ENCODE data around the gene RNU6-8. TPM values are rescaled to one million over a fixed set of nuclear protein-coding genes. Genes with fewer than 3 reads are reported as not detected.
A peak's percentile ranks its signal among the peaks of the same experiment; 100 is the strongest.

Gene RNU6-8
- total and polyA plus RNA-seq, 10 of the 15 experiments (the other 5 are each of a cell fraction or from before 2014, with no cell fraction given), result not detected

DNA sequence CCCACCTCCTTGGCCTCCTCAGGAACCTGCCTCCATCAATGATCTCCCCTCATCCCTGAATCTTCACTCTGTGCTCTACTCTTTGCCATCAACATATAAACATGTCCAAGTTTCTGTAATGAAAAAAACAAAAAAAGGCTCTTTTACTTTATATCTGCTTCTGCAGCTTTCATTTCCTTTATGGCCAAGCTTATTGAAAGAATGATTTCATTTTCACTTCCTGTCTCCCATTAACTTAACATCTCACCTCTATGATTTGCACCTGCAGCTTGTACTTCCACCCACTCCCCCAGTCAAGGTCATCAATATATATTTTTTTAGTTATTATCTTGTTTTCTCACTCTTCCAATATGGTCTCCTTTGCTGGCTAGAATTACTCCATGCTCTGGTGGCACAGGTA, 16.8 kb downstream of the RNU6-8 start:
- peak; percentile 58 for ATAC-seq
- H3K4me1 ChIP-seq (ENCODE audit: control insufficient read depth, insufficient read depth, low read length), result peaks cover 5% of the 10 kb centered on the region
- H3K4me2 ChIP-seq (ENCODE audit: control insufficient read depth, insufficient read depth), result no peak overlapping the region
- H3K9ac ChIP-seq (ENCODE audit: control insufficient read depth, insufficient read depth, low read length), result no peak overlapping the region
- intact Hi-C loops (cut with micrococcal nuclease; ENCODE audit: unreplicated experiment), result no loop called here
- SMC1A ChIA-PET (ENCODE audit: uncharacterized antibody, unreplicated experiment), result interaction anchor here (2.4 kb wide), 1 partner anchor 13 kb away, joined by 12 read pairs; no protein-coding TSS in a partner anchor
- CTCF ChIA-PET, result interaction anchor here (0.9 kb wide), 1 partner anchor 12 kb away, joined by 3 read pairs; no protein-coding TSS in a partner anchor
- no peaks in the 10 kb centered on the region for H4K20me1 ChIP-seq (ENCODE audit: control insufficient read depth, insufficient read depth)
- DNase-seq (ENCODE audit: low read depth, low spot score), result no peak
- H3K9me3 ChIP-seq (replicated peaks; ENCODE audit: control insufficient read depth, insufficient read depth, low read length), result no peaks in the 10 kb centered on the region; the same call in 1 of the 3 replicates
- no peaks in the 10 kb centered on the region for H3K36me3 ChIP-seq (ENCODE audit: control insufficient read depth in 2 of 2, insufficient read depth in 2 of 2, low read length in 1 of 2)
- no peaks in the 10 kb centered on the region for H3K79me2 ChIP-seq (ENCODE audit: control insufficient read depth, insufficient read depth, low read length)
- in situ Hi-C loops (cut with MboI), result no loop called here
- H3K27ac ChIP-seq (ENCODE audit: control insufficient read depth, insufficient read depth), result no peak overlapping the region
- BruUV-seq (replicated peaks), result no TSS peak
- RAD21 ChIA-PET (ENCODE audit: unreplicated experiment), result no interaction called here
- FAIRE-seq, result peak; percentile 78
- H3K4me3 ChIP-seq, result no peak overlapping the region
- POLR2A ChIA-PET, result interaction anchor here (1.0 kb wide), 1 partner anchor 13 kb away, joined by 3 read pairs; no protein-coding TSS in a partner anchor
- no peaks in the 10 kb centered on the region for H3K27me3 ChIP-seq (replicated peaks in 1 of 2; ENCODE audit: control insufficient read depth in 2 of 2, insufficient read depth in 2 of 2, low read length in 1 of 2)
- no peak overlapping the region for H2AFZ ChIP-seq (ENCODE audit: control insufficient read depth, low read depth, low read length)
- TF ChIP-seq NR2F1 (conservative IDR thresholded peaks at IDR 0.05) (no peak), NR2C1 (IDR thresholded peaks at IDR 0.05) (no peak), HDAC6 (IDR thresholded peaks at IDR 0.05; ENCODE audit: unreplicated experiment) (no peak), KAT2A (conservative IDR thresholded peaks at IDR 0.05; ENCODE audit: control insufficient read depth, low read depth, low read length) (no peak), FOS (IDR thresholded peaks at IDR 0.05; ENCODE audit: borderline replicate concordance, extremely low read depth, insufficient read length) (no peak), SP1 (IDR thresholded peaks at IDR 0.05; ENCODE audit: low read depth, low read length) (no peak), NFXL1 (IDR thresholded peaks at IDR 0.05; ENCODE audit: borderline replicate concordance) (no peak), NRF1 (conservative IDR thresholded peaks at IDR 0.05; ENCODE audit: low read depth, low read length) (no peak), CHD4 (IDR thresholded peaks at IDR 0.05) (no peak), HDGF (IDR thresholded peaks at IDR 0.05) (no peak), RUNX3 (IDR thresholded peaks at IDR 0.05; ENCODE audit: low read length) (no peak)
- TF ChIP-seq, protein P1, sequence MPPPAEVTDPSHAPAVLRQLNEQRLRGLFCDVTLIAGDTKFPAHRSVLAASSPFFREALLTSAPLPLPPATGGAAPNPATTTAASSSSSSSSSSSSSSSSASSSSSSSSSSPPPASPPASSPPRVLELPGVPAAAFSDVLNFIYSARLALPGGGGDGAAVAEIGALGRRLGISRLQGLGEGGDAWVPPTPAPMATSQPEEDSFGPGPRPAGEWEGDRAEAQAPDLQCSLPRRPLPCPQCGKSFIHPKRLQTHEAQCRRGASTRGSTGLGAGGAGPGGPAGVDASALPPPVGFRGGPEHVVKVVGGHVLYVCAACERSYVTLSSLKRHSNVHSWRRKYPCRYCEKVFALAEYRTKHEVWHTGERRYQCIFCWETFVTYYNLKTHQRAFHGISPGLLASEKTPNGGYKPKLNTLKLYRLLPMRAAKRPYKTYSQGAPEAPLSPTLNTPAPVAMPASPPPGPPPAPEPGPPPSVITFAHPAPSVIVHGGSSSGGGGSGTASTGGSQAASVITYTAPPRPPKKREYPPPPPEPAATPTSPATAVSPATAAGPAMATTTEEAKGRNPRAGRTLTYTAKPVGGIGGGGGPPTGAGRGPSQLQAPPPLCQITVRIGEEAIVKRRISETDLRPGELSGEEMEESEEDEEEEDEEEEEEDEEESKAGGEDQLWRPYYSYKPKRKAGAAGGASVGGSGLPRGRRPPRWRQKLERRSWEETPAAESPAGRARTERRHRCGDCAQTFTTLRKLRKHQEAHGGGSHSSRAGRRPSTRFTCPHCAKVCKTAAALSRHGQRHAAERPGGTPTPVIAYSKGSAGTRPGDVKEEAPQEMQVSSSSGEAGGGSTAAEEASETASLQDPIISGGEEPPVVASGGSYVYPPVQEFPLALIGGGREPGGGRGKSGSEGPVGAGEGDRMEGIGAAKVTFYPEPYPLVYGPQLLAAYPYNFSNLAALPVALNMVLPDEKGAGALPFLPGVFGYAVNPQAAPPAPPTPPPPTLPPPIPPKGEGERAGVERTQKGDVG (CRISPR knock-in tag; IDR thresholded peaks at IDR 0.05), result no peak
- TF ChIP-seq, protein P2, sequence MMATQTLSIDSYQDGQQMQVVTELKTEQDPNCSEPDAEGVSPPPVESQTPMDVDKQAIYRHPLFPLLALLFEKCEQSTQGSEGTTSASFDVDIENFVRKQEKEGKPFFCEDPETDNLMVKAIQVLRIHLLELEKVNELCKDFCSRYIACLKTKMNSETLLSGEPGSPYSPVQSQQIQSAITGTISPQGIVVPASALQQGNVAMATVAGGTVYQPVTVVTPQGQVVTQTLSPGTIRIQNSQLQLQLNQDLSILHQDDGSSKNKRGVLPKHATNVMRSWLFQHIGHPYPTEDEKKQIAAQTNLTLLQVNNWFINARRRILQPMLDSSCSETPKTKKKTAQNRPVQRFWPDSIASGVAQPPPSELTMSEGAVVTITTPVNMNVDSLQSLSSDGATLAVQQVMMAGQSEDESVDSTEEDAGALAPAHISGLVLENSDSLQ (IDR thresholded peaks at IDR 0.05), result no peak
- TF ChIP-seq, protein P3, sequence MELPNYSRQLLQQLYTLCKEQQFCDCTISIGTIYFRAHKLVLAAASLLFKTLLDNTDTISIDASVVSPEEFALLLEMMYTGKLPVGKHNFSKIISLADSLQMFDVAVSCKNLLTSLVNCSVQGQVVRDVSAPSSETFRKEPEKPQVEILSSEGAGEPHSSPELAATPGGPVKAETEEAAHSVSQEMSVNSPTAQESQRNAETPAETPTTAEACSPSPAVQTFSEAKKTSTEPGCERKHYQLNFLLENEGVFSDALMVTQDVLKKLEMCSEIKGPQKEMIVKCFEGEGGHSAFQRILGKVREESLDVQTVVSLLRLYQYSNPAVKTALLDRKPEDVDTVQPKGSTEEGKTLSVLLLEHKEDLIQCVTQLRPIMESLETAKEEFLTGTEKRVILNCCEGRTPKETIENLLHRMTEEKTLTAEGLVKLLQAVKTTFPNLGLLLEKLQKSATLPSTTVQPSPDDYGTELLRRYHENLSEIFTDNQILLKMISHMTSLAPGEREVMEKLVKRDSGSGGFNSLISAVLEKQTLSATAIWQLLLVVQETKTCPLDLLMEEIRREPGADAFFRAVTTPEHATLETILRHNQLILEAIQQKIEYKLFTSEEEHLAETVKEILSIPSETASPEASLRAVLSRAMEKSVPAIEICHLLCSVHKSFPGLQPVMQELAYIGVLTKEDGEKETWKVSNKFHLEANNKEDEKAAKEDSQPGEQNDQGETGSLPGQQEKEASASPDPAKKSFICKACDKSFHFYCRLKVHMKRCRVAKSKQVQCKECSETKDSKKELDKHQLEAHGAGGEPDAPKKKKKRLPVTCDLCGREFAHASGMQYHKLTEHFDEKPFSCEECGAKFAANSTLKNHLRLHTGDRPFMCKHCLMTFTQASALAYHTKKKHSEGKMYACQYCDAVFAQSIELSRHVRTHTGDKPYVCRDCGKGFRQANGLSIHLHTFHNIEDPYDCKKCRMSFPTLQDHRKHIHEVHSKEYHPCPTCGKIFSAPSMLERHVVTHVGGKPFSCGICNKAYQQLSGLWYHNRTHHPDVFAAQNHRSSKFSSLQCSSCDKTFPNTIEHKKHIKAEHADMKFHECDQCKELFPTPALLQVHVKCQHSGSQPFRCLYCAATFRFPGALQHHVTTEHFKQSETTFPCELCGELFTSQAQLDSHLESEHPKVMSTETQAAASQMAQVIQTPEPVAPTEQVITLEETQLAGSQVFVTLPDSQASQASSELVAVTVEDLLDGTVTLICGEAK (IDR thresholded peaks at IDR 0.05; ENCODE audit: borderline replicate concordance), result no peak
- TF ChIP-seq, protein P4, sequence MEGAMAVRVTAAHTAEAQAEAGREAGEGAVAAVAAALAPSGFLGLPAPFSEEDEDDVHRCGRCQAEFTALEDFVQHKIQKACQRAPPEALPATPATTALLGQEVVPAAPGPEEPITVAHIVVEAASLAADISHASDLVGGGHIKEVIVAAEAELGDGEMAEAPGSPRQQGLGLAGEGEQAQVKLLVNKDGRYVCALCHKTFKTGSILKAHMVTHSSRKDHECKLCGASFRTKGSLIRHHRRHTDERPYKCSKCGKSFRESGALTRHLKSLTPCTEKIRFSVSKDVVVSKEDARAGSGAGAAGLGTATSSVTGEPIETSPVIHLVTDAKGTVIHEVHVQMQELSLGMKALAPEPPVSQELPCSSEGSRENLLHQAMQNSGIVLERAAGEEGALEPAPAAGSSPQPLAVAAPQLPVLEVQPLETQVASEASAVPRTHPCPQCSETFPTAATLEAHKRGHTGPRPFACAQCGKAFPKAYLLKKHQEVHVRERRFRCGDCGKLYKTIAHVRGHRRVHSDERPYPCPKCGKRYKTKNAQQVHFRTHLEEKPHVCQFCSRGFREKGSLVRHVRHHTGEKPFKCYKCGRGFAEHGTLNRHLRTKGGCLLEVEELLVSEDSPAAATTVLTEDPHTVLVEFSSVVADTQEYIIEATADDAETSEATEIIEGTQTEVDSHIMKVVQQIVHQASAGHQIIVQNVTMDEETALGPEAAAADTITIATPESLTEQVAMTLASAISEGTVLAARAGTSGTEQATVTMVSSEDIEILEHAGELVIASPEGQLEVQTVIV (IDR thresholded peaks at IDR 0.05; ENCODE audit: borderline replicate concordance, partially characterized antibody), result no peak

Data from GM12878 (cell line).